HEK293T (cell line): Measurements from ENCODE around the gene PSMD6.

ENCODE experiments used
- CTCF ChIA-PET: fragments of 350-600 bp; formaldehyde crosslinking; extraction: SDS; loops from one replicate; lab custom pipeline; 2021; ENCODE audit warnings: antibody characterized with exemption, inconsistent platforms; lab: Yijun Ruan, JAX
- POLR2A ChIA-PET: fragments of 350-600 bp; formaldehyde crosslinking; extraction: SDS; loops from one replicate; lab custom pipeline; 2020; ENCODE audit warnings: antibody characterized with exemption, inconsistent platforms; lab: Yijun Ruan, JAX
- DNase-seq: peaks from one replicate; pipeline ENCODE4 v3.0.0; 2012; ENCODE audit warnings: mixed read lengths; ENCODE audit errors: extremely low spot score
- ARNT ChIP-seq: fragments of 450-650 bp; IDR thresholded peaks from 2 replicates; pipeline ENCODE4 v1.6.1; 2017; ENCODE audit warnings: mild to moderate bottlenecking
- BHLHE40 ChIP-seq: fragments of 450-650 bp; IDR thresholded peaks from 2 replicates; pipeline ENCODE4 v1.6.1; 2016; ENCODE audit warnings: mild to moderate bottlenecking, moderate library complexity, borderline replicate concordance
- CTBP1 ChIP-seq: fragments of 450-650 bp; IDR thresholded peaks from 2 replicates; pipeline ENCODE4 v1.6.1; 2016; ENCODE audit warnings: borderline replicate concordance
- ELF4 ChIP-seq: fragments of 450-650 bp; IDR thresholded peaks from 2 replicates; pipeline ENCODE4 v1.6.1; 2017; ENCODE audit warnings: antibody characterized with exemption
- FOXA1 ChIP-seq: fragments of 450-650 bp; IDR thresholded peaks from 2 replicates; pipeline ENCODE4 v1.6.1; 2016; ENCODE audit warnings: mild to moderate bottlenecking
- FOXK2 ChIP-seq: fragments of 450-650 bp; IDR thresholded peaks from 2 replicates; pipeline ENCODE4 v1.6.1; 2016; ENCODE audit warnings: mild to moderate bottlenecking
- FOXM1 ChIP-seq: fragments of 450-650 bp; IDR thresholded peaks from 2 replicates; pipeline ENCODE4 v1.6.1; 2017; ENCODE audit warnings: mild to moderate bottlenecking, borderline replicate concordance
- HDGF ChIP-seq: fragments of 450-650 bp; IDR thresholded peaks from 2 replicates; pipeline ENCODE4 v1.6.1; 2017; ENCODE audit warnings: antibody characterized with exemption, borderline replicate concordance
- L3MBTL2 ChIP-seq: fragments of 450-650 bp; conservative IDR thresholded peaks from 2 replicates; pipeline ENCODE4 v1.6.1; 2016; ENCODE audit warnings: mild to moderate bottlenecking
- LEF1 ChIP-seq: fragments of 450-650 bp; IDR thresholded peaks from 2 replicates; pipeline ENCODE4 v1.6.1; 2017; ENCODE audit warnings: mild to moderate bottlenecking, borderline replicate concordance
- NFRKB ChIP-seq: fragments of 450-650 bp; IDR thresholded peaks from 2 replicates; pipeline ENCODE4 v1.6.1; 2016; ENCODE audit warnings: mild to moderate bottlenecking, moderate library complexity
- SP1 ChIP-seq: fragments of 450-650 bp; IDR thresholded peaks from 2 replicates; pipeline ENCODE4 v1.6.1; 2017
- SUZ12 ChIP-seq: fragments of 450-650 bp; IDR thresholded peaks from 2 replicates; pipeline ENCODE4 v1.6.1; 2016; ENCODE audit warnings: mild to moderate bottlenecking
- TARDBP ChIP-seq: fragments of 450-650 bp; IDR thresholded peaks from 2 replicates; pipeline ENCODE4 v1.6.1; 2016
- ZNF384 ChIP-seq: fragments of 450-650 bp; IDR thresholded peaks from 2 replicates; pipeline ENCODE4 v1.6.1; 2016
- TF ChIP-seq, protein P1 (sequence below): fragments of 450-650 bp; IDR thresholded peaks from 2 replicates; pipeline ENCODE4 v1.6.1; 2016

The PSMD6 gene

GRCh38 chr3:63980830-63981498 is 42.3 kb downstream of the PSMD6 start:
- ChIA-PET CTCF (no interaction called here), POLR2A (no interaction called here)
- DNase-seq, result no peak
- TF ChIP-seq LEF1, result no peak
- no peak for TF ChIP-seq TARDBP
- TF ChIP-seq SUZ12, result no peak
- no peak for TF ChIP-seq FOXA1
- TF ChIP-seq FOXK2, result no peak
- no peak for TF ChIP-seq SP1
- TF ChIP-seq FOXM1, result no peak
- TF ChIP-seq ZNF384, result no peak
- no peak for TF ChIP-seq NFRKB
- TF ChIP-seq CTBP1, result no peak
- no peak for TF ChIP-seq BHLHE40
- TF ChIP-seq, protein P1, sequence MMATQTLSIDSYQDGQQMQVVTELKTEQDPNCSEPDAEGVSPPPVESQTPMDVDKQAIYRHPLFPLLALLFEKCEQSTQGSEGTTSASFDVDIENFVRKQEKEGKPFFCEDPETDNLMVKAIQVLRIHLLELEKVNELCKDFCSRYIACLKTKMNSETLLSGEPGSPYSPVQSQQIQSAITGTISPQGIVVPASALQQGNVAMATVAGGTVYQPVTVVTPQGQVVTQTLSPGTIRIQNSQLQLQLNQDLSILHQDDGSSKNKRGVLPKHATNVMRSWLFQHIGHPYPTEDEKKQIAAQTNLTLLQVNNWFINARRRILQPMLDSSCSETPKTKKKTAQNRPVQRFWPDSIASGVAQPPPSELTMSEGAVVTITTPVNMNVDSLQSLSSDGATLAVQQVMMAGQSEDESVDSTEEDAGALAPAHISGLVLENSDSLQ, result no peak
- no peak for TF ChIP-seq ELF4

DNA sequence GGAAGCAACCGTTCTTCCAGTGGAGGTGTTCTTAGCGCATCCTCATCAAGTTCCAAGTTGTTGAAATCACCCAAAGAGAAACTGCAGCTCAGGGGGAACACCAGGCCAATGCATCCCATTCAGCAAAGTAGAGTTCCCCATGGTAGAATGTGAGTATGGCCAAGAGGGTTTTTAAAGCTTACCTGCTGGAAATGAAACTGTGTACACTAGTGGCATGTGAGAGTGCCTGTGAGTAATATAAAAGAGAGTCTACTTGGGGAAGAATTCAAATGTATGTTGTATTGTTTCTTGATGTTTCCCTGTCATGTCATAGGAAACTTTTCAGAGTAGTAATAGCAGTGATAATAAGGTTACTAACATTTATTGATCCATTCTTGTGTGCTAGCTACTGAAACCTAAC is 43.3 kb downstream of the PSMD6 start:
- no peak for DNase-seq
- CTCF ChIA-PET, result no interaction called here
- TF ChIP-seq SP1 (no peak), CTBP1 (no peak), ZNF384 (no peak), NFRKB (no peak), LEF1 (no peak), ARNT (no peak), HDGF (no peak), FOXM1 (no peak), SUZ12 (no peak), BHLHE40 (no peak), FOXA1 (no peak), L3MBTL2 (no peak), ELF4 (no peak), TARDBP (no peak)
- POLR2A ChIA-PET, result no interaction called here

DNA sequence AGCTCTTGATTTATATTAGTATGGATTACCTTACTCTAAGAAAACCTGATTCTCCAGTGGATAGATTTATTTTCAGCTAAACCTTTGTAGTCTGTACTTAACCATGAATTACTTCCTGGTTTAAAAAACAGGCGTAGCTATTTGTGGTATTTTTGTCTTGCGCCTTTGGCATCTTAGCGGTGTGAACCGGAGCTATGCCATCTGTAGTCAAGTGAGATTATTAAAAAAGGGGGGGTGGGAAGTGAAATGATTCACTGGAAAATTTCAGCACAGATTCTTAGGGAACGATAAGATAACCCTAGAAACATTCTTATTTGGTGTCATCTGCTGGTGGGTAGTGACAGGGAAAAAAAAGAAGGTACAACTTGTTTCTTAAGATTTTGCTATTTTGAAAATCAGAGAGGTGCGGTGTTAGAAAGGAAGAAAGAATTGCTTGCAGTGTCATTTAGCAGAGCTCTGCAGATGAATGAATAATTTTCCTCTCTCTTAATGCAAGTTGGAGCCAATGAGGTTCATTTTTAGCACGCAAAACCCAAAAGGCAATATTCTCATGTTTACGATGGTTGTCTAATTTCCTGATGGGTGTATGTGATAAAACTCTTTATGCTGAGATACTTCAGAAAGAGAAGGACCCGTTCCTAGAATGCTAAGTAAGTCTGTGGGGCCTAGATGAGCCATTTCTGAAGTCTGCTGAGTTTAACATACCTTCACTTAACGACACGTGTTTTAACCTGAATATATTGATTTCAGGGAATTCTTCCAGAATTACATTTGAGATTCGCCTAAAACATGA is 44.0 kb downstream of the PSMD6 start:
- POLR2A ChIA-PET, result no interaction called here
- no peak for DNase-seq
- CTCF ChIA-PET, result interaction anchor here (0.7 to 1.8 kb wide), 2 partner anchors 13 to 17 kb away, joined by 3 to 5 read pairs; no protein-coding TSS in a partner anchor
- TF ChIP-seq LEF1 (no peak), ARNT (no peak), SP1 (no peak), L3MBTL2 (no peak), CTBP1 (no peak), FOXK2 (no peak), NFRKB (no peak)
- TF ChIP-seq, protein P1, result no peak

- TF ChIP-seq BHLHE40 (no peak), L3MBTL2 (no peak), CTBP1 (no peak), ARNT (no peak), NFRKB (no peak), FOXM1 (no peak)
- ChIA-PET POLR2A (no interaction called here), CTCF (interaction anchor here (1.8 kb wide), 1 partner anchor 14 kb away, joined by 5 read pairs; no protein-coding TSS in a partner anchor)
- DNase-seq, result no peak
These were observed 45.4 kb downstream of the PSMD6 start for GRCh38 chr3:63977893-63978292.

GRCh38 chr3:63976872-63977200 is 46.5 kb downstream of the PSMD6 start:
- ChIA-PET POLR2A (no interaction called here), CTCF (no interaction called here)
- no peak for TF ChIP-seq FOXK2
- TF ChIP-seq LEF1, result no peak
- no peak for TF ChIP-seq L3MBTL2
- no peak for TF ChIP-seq FOXM1
- TF ChIP-seq ARNT, result no peak
- TF ChIP-seq SP1, result no peak
- no peak for TF ChIP-seq BHLHE40
- no peak for TF ChIP-seq ELF4
- TF ChIP-seq, protein P1, result no peak
- DNase-seq, result no peak
